AG10803 (cell line): ENCODE measurements around the gene CD2.

ENCODE experiments used
- DNase-seq: peaks from one replicate; pipeline ENCODE4 v3.0.0; 2010; ENCODE audit warnings: low read depth
- H3K4me3 ChIP-seq: 2 replicates; pipeline ENCODE4 v1.5.1; 2011; ENCODE audit warnings: mild to moderate bottlenecking, low read length, control low read depth
- CTCF ChIP-seq: conservative IDR thresholded peaks from 2 replicates; pipeline ENCODE4 v1.5.1; 2011; ENCODE audit warnings: mild to moderate bottlenecking, low read length, control low read depth, inconsistent platforms

CD2 gene

GRCh38 chr1:116732726-116733125 lies 21.5 kb upstream of the CD2 start:
- no peak for TF ChIP-seq CTCF
- no peak for DNase-seq
- H3K4me3 ChIP-seq = no peak overlapping the region

GRCh38 chr1:116733476-116734365 lies 20.5 kb upstream of the CD2 start:
- TF ChIP-seq CTCF = no peak
- no peak overlapping the region for H3K4me3 ChIP-seq
- no peak for DNase-seq

GRCh38 chr1:116735246-116735645 lies 19.0 kb upstream of the CD2 start:
- TF ChIP-seq CTCF = no peak
- no peak for DNase-seq
- no peak overlapping the region for H3K4me3 ChIP-seq

- no peak overlapping the region for H3K4me3 ChIP-seq
- DNase-seq = peak; percentile 55
- TF ChIP-seq CTCF = peak; percentile 93
Measured at GRCh38 chr1:116737020-116737854, 17.0 kb upstream of the CD2 start.

- no peak overlapping the region for H3K4me3 ChIP-seq
- DNase-seq = no peak
- no peak for TF ChIP-seq CTCF
Measured at GRCh38 chr1:116737855-116738321, 16.3 kb upstream of the CD2 start.

GRCh38 chr1:116738673-116739370 lies 15.4 kb upstream of the CD2 start:
- DNase-seq = no peak

More at GRCh38 chr1:116738673-116739370, 15.4 kb upstream of the CD2 start:
- no peak overlapping the region for H3K4me3 ChIP-seq
- no peak for TF ChIP-seq CTCF
